ENCODE results near the gene PHLPP1. TPM values are rescaled to one million over a fixed set of nuclear protein-coding genes. Genes with fewer than 3 reads are reported as not detected.

The PHLPP1 gene
- total and polyA plus RNA-seq, 2 donors = 6.6 to 27.3 TPM

DNA sequence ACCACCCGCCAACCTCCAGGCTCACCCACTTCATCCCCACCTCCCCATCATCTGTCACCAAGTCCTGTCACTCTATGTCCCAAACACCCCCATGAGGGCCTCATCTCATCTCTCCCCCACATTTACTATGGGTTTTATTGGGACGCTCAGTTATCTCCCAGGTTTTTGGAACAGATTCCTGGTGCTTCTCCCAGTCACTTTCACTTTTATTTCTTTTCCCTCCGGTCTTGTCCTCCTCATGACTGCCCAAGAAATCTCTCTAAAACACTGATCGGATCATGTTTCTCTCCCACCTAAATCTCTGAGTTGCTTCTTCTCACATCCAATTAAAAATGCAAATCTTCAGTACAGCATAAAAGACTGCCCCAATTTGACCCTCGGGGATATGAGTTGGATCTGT, 273.1 kb downstream of the PHLPP1 start:
- DNase-seq (ENCODE audit: extremely low spot score) = no peak
- no peak overlapping the region for H3K4me3 ChIP-seq (ENCODE audit: low read depth, low read length)
- no peak overlapping the region for H3K27ac ChIP-seq (ENCODE audit: low read depth)
- no peaks in the 10 kb centered on the region for H3K4me1 ChIP-seq (ENCODE audit: insufficient read depth)
- H3K36me3 ChIP-seq (ENCODE audit: insufficient read depth) = no peaks in the 10 kb centered on the region
- 35% methylated on average over 5 of the region's 5 CpGs for WGBS

DNA sequence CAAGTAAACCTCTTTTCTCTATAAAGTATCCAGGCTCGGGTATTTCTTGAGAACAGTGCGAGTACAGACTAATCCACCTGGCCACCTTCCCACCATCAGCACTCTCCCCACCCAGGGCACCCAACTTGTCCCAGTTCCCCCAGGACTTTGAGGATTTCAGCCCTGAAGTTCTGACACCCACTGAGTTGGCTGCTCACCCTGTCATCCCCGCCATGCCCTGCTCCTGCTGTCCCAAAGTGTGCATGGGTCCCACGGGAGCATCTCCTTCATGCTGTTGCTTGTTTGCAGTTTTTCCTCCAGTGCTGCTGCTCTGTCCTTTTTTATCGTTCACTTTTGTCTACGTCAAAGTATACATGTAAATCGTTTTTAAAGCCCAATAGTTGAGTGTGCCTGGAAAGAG, 273.9 kb downstream of the PHLPP1 start:
- no peaks in the 10 kb centered on the region for H3K36me3 ChIP-seq (ENCODE audit: insufficient read depth)
- H3K27ac ChIP-seq (ENCODE audit: low read depth) = no peak overlapping the region
- no peak overlapping the region for H3K4me3 ChIP-seq (ENCODE audit: low read depth, low read length)
- 75% methylated on average over 7 of the region's 7 CpGs for WGBS
- no peak for DNase-seq (ENCODE audit: extremely low spot score)
- H3K4me1 ChIP-seq (ENCODE audit: insufficient read depth) = no peaks in the 10 kb centered on the region

DNA sequence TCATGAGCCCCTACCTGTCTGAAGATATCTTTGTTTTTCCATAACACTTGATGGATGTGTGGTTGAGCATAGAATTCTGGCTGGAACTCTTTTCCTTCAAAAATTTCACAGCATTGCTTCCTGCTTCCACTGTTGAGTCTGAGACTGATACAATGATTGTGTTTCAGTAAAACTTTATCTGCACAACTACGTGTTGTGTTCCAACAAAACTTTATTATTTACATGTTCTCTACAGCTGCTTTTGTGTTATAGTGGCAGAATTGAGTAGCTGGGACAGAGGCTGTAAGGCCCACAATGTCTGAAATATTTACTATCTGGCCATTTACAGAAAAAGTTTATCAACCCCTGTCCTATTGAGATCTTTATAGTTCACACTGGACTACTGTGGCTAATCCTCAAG, 275.3 kb downstream of the PHLPP1 start:
- DNase-seq (ENCODE audit: extremely low spot score) = no peak
- Histone ChIP-seq H3K4me3 (ENCODE audit: low read depth, low read length) (no peak overlapping the region), H3K27ac (ENCODE audit: low read depth) (no peak overlapping the region), H3K4me1 (ENCODE audit: insufficient read depth) (no peaks in the 10 kb centered on the region), H3K36me3 (ENCODE audit: insufficient read depth) (no peaks in the 10 kb centered on the region)
- WGBS = 78% methylated on average over 1 of the region's 1 CpG

DNA sequence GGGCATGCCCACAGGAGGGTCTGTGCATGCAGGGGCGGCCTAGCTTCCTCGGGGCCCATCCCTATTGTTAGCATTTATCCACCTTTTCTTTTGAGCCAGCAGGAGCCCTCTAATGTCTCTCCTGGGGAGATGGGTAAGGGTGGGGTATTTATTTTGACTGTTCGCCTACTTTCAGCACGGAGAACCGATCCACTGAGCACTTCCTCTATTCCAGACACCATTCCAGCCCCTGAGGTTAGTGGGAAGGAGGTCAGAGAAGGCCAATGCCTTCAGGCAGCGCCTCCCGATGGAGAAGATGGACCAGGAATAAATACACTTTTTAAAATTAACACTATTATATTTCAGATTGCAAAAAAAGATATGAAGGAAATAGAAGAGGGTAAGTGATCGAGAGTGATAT, 276.0 kb downstream of the PHLPP1 start:
- Histone ChIP-seq H3K4me3 (ENCODE audit: low read depth, low read length) (no peak overlapping the region), H3K27ac (ENCODE audit: low read depth) (no peak overlapping the region), H3K36me3 (ENCODE audit: insufficient read depth) (no peaks in the 10 kb centered on the region), H3K4me1 (ENCODE audit: insufficient read depth) (no peaks in the 10 kb centered on the region)
- no peak for DNase-seq (ENCODE audit: extremely low spot score)
- WGBS = 93% methylated on average over 8 of the region's 8 CpGs

DNA sequence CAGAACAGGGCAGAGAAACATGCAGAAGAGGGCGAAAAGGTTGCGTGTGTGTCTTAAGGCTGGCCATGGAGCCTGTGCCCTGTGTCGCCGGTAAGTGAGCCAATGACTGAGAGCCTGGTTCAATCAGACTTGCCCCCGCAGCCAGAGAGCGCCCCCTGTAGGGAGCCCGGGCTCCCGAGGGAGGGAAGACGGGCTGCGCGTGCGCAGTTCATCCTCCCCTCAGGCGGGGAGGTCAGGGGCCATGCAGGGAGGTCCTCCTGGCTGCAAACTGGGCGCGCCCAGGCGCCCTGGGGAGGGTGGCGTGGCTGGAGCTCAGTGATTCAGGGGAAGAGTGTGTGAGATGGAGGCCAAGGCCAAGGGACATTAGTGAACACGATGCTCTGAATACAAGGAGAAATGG, 276.6 kb downstream of the PHLPP1 start:
- WGBS = 94% methylated on average over 18 of the region's 18 CpGs
- no peak for DNase-seq (ENCODE audit: extremely low spot score)
- Histone ChIP-seq H3K27ac (ENCODE audit: low read depth) (no peak overlapping the region), H3K4me3 (ENCODE audit: low read depth, low read length) (no peak overlapping the region), H3K4me1 (ENCODE audit: insufficient read depth) (no peaks in the 10 kb centered on the region), H3K36me3 (ENCODE audit: insufficient read depth) (no peaks in the 10 kb centered on the region)

DNA sequence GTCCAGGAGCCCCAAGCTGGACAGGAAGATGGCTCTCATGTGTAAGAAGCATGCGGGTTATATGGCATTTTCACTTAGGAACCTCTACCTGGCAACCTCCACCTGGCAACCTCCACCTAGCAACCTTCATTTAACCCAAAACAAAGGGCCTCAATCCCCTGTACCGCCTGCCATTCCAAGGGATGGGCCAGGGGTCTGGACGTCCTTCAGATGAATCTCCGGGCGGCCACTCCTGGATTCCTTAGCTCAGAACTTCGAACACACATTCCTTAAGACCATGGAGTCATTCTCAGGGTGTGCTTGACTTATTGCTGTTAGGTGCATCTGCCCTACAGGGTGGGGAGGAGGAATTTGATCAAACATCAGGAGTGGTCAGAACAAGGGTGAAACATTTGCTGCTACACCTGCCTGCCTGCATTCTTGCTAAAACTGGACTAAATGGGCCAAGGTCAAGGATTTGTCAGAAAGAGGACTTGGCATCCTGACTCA, 277.6 kb downstream of the PHLPP1 start:
- no peak for DNase-seq (ENCODE audit: extremely low spot score)
- WGBS = 90% methylated on average over 6 of the region's 6 CpGs
- Histone ChIP-seq H3K27ac (ENCODE audit: low read depth) (no peak overlapping the region), H3K36me3 (ENCODE audit: insufficient read depth) (no peaks in the 10 kb centered on the region), H3K4me3 (ENCODE audit: low read depth, low read length) (no peak overlapping the region), H3K4me1 (ENCODE audit: insufficient read depth) (no peaks in the 10 kb centered on the region)

DNA sequence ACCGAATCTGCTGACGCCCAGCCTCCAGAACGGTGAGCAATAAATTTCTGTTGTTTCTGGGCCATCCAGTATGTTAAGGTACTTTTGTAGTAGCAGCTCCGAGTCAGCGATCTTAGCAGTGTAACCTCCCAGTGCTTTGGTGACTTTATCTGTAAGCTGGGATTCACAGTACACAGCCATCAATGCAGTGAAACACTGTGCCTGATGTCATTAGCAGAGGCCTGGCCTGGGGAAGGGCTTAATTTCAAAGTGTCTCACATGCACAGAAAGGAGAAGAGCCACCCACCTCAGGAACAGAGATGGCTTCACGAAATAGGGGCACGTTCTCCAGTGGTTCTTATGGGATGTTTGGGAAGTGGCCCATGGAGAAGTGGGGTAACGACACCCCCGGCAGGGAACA, 281.2 kb downstream of the PHLPP1 start:
- Histone ChIP-seq H3K4me3 (ENCODE audit: low read depth, low read length) (no peak overlapping the region), H3K27ac (ENCODE audit: low read depth) (no peak overlapping the region), H3K36me3 (ENCODE audit: insufficient read depth) (no peaks in the 10 kb centered on the region), H3K4me1 (ENCODE audit: insufficient read depth) (no peaks in the 10 kb centered on the region)
- WGBS = 81% methylated on average over 9 of the region's 9 CpGs
- DNase-seq (ENCODE audit: extremely low spot score) = no peak

DNA sequence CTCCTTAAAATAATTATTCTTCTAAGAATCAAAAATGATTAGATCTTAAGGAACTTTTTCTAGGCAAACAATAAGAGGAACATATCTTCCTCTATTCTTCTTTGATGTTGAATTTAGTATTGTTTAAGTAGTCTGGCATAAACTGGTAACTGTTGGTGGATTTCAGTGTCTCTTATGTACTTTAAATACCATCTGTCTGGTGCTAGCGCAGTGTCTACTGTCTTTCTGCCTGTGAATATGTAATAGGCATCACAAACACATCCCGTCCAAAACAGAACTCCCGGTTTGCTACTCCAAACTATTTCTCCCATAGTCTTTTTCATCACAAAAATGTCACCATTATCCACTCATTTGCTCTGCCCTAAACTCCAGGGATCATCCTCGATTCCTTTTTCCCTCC, 281.7 kb downstream of the PHLPP1 start:
- WGBS = 68% methylated on average over 4 of the region's 4 CpGs
- no peak overlapping the region for H3K27ac ChIP-seq (ENCODE audit: low read depth)
- H3K4me3 ChIP-seq (ENCODE audit: low read depth, low read length) = no peak overlapping the region
- no peaks in the 10 kb centered on the region for H3K36me3 ChIP-seq (ENCODE audit: insufficient read depth)
- no peak for DNase-seq (ENCODE audit: extremely low spot score)
- H3K4me1 ChIP-seq (ENCODE audit: insufficient read depth) = no peaks in the 10 kb centered on the region

DNA sequence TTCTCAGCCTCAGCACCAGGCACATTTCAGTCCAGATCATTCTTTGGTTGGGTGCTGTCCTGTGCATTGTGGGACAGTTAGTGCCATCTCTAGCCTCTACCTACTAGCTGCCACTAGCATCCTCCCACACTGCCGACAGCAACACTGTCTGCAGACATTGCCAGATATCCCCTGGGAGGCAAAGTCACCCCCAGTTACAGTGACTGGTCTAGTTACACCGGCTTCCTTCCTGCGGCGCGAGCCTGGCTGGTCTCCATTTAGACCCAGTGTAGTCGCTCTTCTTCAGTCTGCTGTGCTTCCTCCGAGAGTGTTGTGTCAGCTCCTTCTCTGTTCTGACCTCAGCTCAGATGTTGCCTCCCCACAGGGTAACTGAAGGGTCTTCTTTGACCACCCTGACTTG, 283.1 kb downstream of the PHLPP1 start:
- Histone ChIP-seq H3K27ac (ENCODE audit: low read depth) (no peak overlapping the region), H3K4me1 (ENCODE audit: insufficient read depth) (no peaks in the 10 kb centered on the region), H3K4me3 (ENCODE audit: low read depth, low read length) (no peak overlapping the region), H3K36me3 (ENCODE audit: insufficient read depth) (no peaks in the 10 kb centered on the region)
- 96% methylated on average over 7 of the region's 7 CpGs for WGBS
- DNase-seq (ENCODE audit: extremely low spot score) = no peak

DNA sequence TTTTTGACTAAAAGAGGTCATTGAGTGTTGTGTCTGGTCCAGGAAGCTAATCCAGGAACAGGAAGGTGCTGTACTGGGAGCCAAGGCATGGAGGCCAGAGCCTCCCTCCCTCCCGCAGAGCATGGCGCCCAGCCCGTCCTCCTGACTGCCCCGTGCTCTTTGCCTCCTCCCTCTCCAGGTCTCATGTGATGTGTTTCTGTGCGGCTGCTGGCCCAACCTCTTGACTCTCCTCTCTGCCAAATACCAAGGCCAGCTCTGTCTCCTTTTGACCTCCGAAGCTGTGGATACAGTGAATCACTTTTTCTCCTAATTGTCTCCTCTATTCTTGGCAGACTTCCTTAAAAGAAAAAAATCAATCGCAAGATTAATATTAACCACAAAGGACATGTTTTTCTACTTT, 284.1 kb downstream of the PHLPP1 start:
- Histone ChIP-seq H3K27ac (ENCODE audit: low read depth) (no peak overlapping the region), H3K4me3 (ENCODE audit: low read depth, low read length) (no peak overlapping the region), H3K36me3 (ENCODE audit: insufficient read depth) (no peaks in the 10 kb centered on the region), H3K4me1 (ENCODE audit: insufficient read depth) (no peaks in the 10 kb centered on the region)
- WGBS = 60% methylated on average over 7 of the region's 7 CpGs
- DNase-seq (ENCODE audit: extremely low spot score) = no peak

DNA sequence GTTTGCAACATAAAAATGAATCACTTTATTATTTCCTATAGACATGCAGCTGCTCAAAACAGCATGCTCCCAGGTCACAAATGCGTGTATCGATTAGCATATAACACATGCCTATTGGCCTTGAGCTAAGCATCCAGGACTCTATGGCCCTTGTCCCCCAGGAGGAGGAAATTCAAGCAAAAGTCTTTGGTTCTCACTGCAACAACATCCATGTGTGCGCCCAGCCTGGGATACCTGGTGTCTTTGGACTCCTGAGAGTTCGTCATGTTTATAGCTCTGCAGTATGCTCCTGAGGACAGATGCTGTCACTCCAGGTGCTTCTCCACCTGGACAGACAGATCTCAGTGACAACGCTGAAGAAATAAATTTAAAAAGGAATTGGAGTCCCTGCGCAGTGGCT, 284.6 kb downstream of the PHLPP1 start:
- H3K27ac ChIP-seq (ENCODE audit: low read depth) = no peak overlapping the region
- 93% methylated on average over 6 of the region's 6 CpGs for WGBS
- no peaks in the 10 kb centered on the region for H3K36me3 ChIP-seq (ENCODE audit: insufficient read depth)
- H3K4me1 ChIP-seq (ENCODE audit: insufficient read depth) = no peaks in the 10 kb centered on the region
- no peak for DNase-seq (ENCODE audit: extremely low spot score)
- no peak overlapping the region for H3K4me3 ChIP-seq (ENCODE audit: low read depth, low read length)

DNA sequence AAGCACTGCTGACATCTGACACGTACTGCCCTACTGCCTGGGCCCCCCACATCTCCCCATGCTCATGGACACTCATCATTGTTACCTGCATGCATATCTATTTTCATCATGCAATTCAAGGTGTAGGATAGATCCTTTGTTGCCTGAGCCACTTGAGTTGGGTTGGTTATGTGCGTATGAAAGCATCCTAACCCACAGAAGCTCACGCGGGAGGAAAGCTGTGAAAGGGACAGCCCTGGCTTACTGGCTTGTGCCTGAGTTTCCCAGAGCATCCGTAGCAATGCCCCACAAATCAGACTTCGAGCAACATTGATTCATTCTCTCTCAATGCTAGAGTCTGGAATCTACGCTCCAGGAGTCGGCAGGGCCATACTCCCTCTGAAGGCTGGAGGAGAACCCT, 285.5 kb downstream of the PHLPP1 start:
- no peaks in the 10 kb centered on the region for H3K36me3 ChIP-seq (ENCODE audit: insufficient read depth)
- DNase-seq (ENCODE audit: extremely low spot score) = no peak
- H3K4me3 ChIP-seq (ENCODE audit: low read depth, low read length) = no peak overlapping the region
- no peak overlapping the region for H3K27ac ChIP-seq (ENCODE audit: low read depth)
- H3K4me1 ChIP-seq (ENCODE audit: insufficient read depth) = no peaks in the 10 kb centered on the region
- WGBS = 94% methylated on average over 8 of the region's 8 CpGs

DNA sequence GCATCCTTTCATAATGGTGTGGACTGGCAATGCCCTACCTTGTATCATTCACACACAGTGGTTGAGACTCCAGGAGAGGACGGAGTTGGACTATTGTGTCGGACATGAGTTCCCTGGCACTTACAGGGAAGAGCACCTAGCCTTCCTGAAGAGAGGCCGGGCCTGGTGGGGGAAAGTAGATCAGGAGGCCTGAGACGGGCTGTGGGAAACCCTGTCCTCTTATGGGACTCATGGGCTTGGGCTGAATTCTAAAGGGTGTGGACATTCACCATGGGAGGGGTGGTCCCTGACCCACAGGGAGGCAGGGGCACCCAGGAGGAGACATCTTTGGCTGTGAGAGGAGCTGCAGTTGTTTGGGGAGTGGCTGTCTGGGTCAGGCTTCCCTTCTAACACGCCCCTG, 286.5 kb downstream of the PHLPP1 start:
- Histone ChIP-seq H3K27ac (ENCODE audit: low read depth) (no peak overlapping the region), H3K36me3 (ENCODE audit: insufficient read depth) (no peaks in the 10 kb centered on the region), H3K4me3 (ENCODE audit: low read depth, low read length) (no peak overlapping the region), H3K4me1 (ENCODE audit: insufficient read depth) (no peaks in the 10 kb centered on the region)
- DNase-seq (ENCODE audit: extremely low spot score) = no peak
- 99% methylated on average over 5 of the region's 5 CpGs for WGBS

DNA sequence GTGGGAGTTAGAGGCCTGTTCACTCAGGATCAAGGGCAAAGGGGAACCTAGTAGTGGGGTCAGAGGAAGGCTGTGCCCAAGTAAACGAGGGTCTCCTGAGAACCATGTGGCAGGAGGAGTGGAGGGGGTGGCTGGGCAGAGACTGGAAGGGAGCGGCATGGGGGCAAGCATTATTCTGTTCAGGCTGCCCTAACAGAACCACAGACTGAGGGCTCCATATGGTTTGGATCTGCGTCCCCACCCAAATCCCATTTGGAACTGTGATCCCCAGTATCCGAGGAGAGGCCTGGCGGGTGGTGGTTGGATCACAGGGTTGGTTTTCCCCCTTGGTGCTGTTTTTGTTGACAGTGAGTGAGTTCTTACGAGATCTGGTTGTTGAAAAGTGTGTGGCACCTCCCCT, 287.0 kb downstream of the PHLPP1 start:
- no peak for DNase-seq (ENCODE audit: extremely low spot score)
- Histone ChIP-seq H3K4me1 (ENCODE audit: insufficient read depth) (no peaks in the 10 kb centered on the region), H3K27ac (ENCODE audit: low read depth) (no peak overlapping the region), H3K36me3 (ENCODE audit: insufficient read depth) (no peaks in the 10 kb centered on the region), H3K4me3 (ENCODE audit: low read depth, low read length) (no peak overlapping the region)
- 93% methylated on average over 6 of the region's 6 CpGs for WGBS

DNA sequence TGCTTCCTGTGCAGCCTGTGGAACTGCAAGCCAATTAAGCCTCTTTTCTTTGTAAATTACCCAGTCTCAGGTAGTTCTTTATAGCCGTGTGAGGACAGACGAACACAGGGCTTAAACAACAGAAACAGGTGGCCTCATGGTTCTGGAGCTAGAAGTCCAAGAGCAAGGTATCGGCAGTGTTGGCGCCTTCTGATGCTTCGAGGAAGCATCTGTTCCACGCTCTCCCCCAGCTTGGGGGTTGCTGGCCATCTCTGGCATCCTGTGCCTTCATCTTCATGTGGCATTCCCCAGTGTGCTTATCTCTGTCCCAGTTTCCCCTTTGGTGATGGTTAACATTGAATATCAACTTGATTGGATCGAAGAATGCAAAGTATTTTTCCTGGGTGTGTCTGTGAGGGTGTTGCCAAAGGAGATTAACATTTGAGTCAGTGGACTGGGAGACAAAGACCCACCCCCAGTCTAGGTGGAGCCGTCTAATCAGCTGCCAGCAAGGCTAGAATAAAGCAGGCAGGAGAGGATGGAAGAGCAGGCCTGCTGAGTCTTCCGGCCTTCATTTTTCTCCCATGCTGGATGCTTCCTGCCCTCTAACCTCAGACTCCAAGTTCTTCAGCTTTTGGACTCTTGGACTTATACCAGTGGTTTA, 287.6 kb downstream of the PHLPP1 start:
- Histone ChIP-seq H3K36me3 (ENCODE audit: insufficient read depth) (no peaks in the 10 kb centered on the region), H3K4me1 (ENCODE audit: insufficient read depth) (no peaks in the 10 kb centered on the region), H3K27ac (ENCODE audit: low read depth) (no peak overlapping the region), H3K4me3 (ENCODE audit: low read depth, low read length) (no peak overlapping the region)
- 87% methylated on average over 9 of the region's 9 CpGs for WGBS
- DNase-seq (ENCODE audit: extremely low spot score) = no peak

Measured in urinary bladder (tissue), 4 donors.